Gastroesophageal sphincter (tissue), 3 donors: Measurements from ENCODE around the gene FTSJ1.

Experiments used
- POLR2A ChIP-seq, 2 donors: fragments of 450-650 bp; IDR thresholded peaks; one replicate each; pipeline ENCODE4 v1.6.1; 2017; ENCODE audit warnings: antibody characterized with exemption in 2 of 2, mild to moderate bottlenecking in 2 of 2, moderate library complexity in 1 of 2
- TF ChIP-seq, protein P1 (sequence below), 4 experiments: fragments of 200-600 bp in 2 of 4; fragments of 450-650 bp in 2 of 4; sonication (generic) in 1 of 4; IDR thresholded peaks; one replicate each; pipeline ENCODE4 v1.5.1; 2017 to 2019; ENCODE audit warnings: antibody characterized with exemption in 4 of 4, mild to moderate bottlenecking in 2 of 4, moderate library complexity in 2 of 4

DNA sequence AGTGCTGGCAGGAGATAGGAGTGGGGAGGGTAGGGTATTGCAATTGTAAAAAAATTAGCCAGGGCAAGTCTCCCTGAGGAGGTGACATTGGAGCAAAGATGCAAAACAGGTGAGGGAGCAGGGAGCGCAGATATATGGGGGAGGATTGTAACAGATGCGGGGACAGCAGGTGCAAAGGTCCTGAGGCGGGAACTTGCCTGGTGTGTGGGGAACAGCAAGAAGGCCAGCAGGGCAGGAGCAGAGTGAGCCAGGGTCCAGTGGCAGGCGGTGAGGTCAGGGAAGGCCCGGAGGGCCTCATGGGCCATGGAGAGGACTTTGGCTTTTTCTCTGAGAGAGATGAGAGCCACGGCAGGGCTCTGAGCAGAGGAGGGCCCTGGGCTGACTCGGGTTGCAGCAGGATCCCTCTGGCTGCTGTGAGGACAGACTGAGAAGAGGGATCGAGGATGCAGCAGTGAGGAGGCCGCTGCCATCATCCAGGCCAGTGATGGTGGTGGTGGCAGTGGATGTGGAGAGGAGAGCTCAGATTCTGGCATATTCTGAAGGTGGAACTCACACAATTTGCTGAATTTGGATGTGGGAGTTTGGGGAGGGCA lies 39.0 kb downstream of the FTSJ1 start:
- no peak for TF ChIP-seq POLR2A (IDR thresholded peaks at IDR 0.05)
- TF ChIP-seq, protein P1, sequence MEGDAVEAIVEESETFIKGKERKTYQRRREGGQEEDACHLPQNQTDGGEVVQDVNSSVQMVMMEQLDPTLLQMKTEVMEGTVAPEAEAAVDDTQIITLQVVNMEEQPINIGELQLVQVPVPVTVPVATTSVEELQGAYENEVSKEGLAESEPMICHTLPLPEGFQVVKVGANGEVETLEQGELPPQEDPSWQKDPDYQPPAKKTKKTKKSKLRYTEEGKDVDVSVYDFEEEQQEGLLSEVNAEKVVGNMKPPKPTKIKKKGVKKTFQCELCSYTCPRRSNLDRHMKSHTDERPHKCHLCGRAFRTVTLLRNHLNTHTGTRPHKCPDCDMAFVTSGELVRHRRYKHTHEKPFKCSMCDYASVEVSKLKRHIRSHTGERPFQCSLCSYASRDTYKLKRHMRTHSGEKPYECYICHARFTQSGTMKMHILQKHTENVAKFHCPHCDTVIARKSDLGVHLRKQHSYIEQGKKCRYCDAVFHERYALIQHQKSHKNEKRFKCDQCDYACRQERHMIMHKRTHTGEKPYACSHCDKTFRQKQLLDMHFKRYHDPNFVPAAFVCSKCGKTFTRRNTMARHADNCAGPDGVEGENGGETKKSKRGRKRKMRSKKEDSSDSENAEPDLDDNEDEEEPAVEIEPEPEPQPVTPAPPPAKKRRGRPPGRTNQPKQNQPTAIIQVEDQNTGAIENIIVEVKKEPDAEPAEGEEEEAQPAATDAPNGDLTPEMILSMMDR (IDR thresholded peaks at IDR 0.05) = no peak
